DND-41 (cell line): Measurements from ENCODE around the gene EBNA1BP2.

Source experiments
- CTCF ChIP-seq: IDR thresholded peaks from 2 replicates; pipeline ENCODE4 v1.5.1; 2012; ENCODE audit warnings: borderline replicate concordance, low read length, moderate library complexity, mild to moderate bottlenecking; ENCODE audit not compliant: poor library complexity, severe bottlenecking; ENCODE audit errors: extremely low read depth
- EZH2 ChIP-seq: IDR thresholded peaks from 3 replicates; pipeline ENCODE4 v1.6.1; 2012; ENCODE audit warnings: borderline replicate concordance, low read depth, mild to moderate bottlenecking, moderate library complexity, low read length, inconsistent platforms; ENCODE audit not compliant: severe bottlenecking

GRCh38 chr1:43128816-43129215, 43.3 kb downstream of the EBNA1BP2 start:
- TF ChIP-seq CTCF (no peak), EZH2 (no peak)
